GM20000 (cell line): ENCODE results near the gene ACSF2.
A peak's percentile ranks its signal among the peaks of the same experiment; 100 is the strongest.
"Not testable (repeated sequence)": the region's sequence is repeated elsewhere in the genome, so short reads cannot be mapped to it uniquely, and the experiment has no call there.

Experiments
- DNase-seq: peaks from one replicate; pipeline ENCODE4 v3.0.0; 2012; ENCODE audit warnings: low spot score
- CTCF ChIP-seq: IDR thresholded peaks from 2 replicates; pipeline ENCODE4 v1.5.1; 2012; ENCODE audit warnings: mild to moderate bottlenecking, control low read depth; ENCODE audit errors: extremely low read depth, missing control alignments

The ACSF2 gene

DNA sequence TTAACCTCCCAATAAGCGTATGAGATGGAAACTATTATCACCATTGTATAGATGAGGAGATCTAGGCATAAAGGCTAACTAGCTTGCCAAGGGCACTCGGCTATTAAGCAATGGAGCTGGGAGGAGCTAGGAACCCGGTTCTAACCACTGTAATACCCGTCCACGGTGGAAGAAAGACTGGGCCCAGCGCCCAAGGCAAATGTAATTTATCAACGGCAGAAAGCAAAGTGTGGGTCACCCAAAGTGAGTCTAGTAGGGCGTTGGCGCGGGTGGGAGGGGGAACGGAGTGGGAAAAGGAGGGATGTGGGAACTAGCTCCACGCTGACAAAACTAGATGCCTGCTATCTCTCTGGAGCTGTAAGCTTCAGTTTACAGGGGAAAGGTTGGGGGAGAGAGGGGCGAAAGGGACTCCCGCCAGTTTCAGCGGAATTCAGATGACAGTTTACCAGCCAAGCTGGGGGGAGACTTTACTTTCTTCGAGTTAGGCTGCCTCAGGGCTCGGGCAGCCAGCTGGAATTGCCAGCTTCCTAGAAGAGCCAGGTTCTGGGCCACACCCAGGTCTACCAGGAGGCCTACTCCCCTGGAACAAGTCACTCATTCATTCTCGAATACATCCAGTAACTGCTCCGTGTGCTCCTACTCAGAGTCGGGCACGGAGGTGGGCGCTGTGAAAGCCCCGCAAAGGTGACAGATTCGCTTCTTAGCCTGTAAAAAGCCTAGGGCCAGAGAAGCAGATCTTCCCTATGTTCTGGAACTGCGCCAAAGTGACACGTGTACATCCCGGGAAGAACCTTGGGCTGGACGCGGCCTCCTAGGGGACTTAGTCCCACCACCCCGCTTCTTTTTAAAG, 29.5 kb upstream of the ACSF2 start:
- DNase-seq = no peak
- no peak for TF ChIP-seq CTCF

- DNase-seq = peak; percentile 91
- TF ChIP-seq CTCF = peak; percentile 99
Measured at GRCh38 chr17:50397111-50397918, 28.7 kb upstream of the ACSF2 start, which contains the start of gene LRRC59. Gene LRRC59 (minus strand): TSS chr17:50397523. CDS start chr17:50397317, 206 bp downstream.

- DNase-seq = no peak
- TF ChIP-seq CTCF = no peak
Measured at GRCh38 chr17:50397919-50398285, 28.1 kb upstream of the ACSF2 start.

- not testable (repeated sequence) for DNase-seq
Measured at GRCh38 chr17:50398672-50399071, 27.3 kb upstream of the ACSF2 start.

GRCh38 chr17:50399591-50399990, 26.4 kb upstream of the ACSF2 start:
- DNase-seq = not testable (repeated sequence)

GRCh38 chr17:50405351-50405750, 20.7 kb upstream of the ACSF2 start:
- not testable (repeated sequence) for DNase-seq

DNA sequence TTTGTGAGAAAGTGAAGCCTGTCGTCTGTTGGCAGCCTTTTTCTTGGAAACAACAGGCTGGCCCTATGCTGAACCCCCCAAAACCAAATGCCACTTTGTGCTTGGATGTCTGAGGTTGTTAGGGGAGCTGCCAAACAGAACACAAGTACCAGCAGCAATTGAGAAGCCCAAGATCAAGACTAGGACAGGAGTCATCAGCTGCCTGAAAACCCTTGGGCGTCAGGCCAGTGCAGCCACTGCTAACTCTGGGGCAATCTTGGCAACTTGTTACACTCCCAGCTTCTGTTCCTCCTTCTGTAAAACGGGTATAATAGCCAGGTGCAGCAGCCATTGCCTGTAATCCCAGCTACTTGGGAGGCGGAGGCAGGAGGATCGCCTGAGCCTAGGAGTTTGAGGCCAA, 19.4 kb upstream of the ACSF2 start:
- no peak for TF ChIP-seq CTCF
- no peak for DNase-seq

- DNase-seq = no peak
- no peak for TF ChIP-seq CTCF
Measured at GRCh38 chr17:50407921-50408320, 18.1 kb upstream of the ACSF2 start.
